Measurements from ENCODE around the gene ATG4D.
"Not testable (repeated sequence)": the region's sequence is repeated elsewhere in the genome, so short reads cannot be mapped to it uniquely, and the experiment has no call there.

ATG4D gene

DNA sequence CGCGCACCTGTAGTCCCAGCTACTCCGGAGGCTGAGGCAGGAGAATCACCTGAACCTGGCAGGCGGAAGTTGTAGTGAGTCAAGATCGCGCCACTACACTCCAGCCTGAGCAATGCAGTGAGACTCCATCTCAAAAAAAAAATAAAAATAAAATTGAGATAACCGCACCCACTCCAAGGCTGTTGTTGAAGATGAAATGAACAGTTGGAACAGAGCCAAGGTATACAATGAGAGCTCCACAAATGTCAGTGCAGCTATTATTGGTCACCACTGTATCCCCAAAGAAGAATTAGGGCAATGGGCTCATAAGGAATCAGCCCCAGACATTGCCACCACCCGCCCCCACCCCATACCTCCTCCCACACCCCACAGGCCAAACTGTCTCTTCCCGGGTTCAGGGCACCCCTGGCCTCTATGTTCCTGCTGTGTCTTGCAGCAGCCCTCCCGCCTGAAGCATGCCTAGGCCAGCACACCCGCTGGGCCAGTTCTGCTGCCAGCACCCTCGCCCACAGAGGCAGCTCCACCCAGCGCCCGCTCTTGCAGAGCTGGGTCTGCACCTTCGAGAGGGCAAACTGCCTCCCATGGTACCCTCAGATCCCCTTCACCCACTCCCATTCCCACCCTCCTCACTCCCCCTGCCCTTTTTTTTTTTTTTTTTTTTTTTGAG lies 22.9 kb upstream of the ATG4D start:
- no peak for FAIRE-seq

- no peak for FAIRE-seq
These were observed 22.1 kb upstream of the ATG4D start for GRCh38 chr19:10521461-10522171.

DNA sequence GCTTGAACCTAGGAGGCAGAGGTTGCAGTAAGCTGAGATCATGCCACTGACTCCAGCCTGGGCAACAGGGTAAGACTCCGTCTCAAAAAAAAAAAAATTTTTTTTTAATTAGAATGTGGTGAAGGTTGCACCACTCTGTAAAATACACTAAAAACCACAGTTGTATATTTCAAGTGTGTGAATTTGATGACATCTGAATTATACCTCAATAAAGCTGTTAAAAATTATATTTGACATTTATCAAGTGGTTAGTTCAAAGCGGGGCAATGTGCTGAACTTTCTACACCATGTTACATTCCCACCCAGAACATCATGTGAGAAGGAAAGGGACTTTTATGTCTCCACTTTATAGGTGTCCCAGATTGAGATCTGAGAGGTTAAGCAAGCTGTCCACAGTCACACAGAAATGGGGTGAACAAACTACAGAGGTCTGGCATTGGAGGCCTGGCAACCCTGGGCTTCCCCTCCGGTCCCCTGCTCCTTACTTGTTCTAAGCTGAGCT lies 20.5 kb upstream of the ATG4D start:
- FAIRE-seq = no peak

GRCh38 chr19:10525636-10526035 lies 18.1 kb upstream of the ATG4D start:
- FAIRE-seq = no peak

- FAIRE-seq = not testable (repeated sequence)
These were observed 16.8 kb upstream of the ATG4D start for GRCh38 chr19:10526887-10527286.

GRCh38 chr19:10532457-10532856 lies 11.2 kb upstream of the ATG4D start:
- no peak for FAIRE-seq

- no peak for FAIRE-seq
These were observed 9.9 kb upstream of the ATG4D start for GRCh38 chr19:10533646-10534386.

DNA sequence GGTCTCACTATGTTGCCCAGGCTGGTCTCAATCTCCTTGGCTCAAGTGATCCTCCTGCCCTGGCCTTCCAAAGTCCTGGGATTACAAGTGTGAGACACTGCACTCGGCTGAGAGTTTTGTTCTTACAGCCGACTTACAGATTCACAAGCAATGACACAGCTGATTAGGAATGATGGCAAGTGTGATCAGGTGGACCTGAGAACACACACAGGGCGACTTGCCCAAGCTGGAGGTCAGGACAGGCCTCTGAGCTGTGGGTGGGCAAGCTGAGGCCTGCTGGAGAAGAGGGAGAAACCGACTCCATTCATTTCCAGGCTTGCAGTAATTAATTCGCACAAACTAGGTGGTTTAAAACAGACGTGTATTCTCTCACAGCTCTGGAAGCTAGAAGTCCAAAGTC lies 8.1 kb upstream of the ATG4D start:
- FAIRE-seq = no peak

DNA sequence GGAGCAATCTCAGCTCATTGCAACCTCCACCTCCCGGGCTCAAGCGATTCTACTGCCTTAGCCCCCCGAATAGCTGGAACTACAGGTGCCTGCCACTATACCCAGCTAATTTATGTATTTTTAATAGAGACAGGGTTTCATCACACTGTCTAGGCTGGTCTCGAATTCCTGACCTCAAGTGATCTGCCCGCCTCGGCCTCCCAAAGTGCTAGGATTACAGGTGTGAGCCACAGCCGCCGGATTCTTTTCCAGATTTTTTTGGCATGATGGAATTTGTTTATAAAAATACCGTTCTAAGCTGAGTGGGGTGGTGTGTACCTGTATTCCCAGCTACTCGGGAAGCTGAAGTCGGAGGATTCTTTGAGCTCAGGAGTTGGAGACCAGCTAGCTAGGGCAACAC lies 6.0 kb upstream of the ATG4D start:
- no peak for FAIRE-seq

GRCh38 chr19:10538204-10538983 lies 5.3 kb upstream of the ATG4D start:
- FAIRE-seq = no peak

DNA sequence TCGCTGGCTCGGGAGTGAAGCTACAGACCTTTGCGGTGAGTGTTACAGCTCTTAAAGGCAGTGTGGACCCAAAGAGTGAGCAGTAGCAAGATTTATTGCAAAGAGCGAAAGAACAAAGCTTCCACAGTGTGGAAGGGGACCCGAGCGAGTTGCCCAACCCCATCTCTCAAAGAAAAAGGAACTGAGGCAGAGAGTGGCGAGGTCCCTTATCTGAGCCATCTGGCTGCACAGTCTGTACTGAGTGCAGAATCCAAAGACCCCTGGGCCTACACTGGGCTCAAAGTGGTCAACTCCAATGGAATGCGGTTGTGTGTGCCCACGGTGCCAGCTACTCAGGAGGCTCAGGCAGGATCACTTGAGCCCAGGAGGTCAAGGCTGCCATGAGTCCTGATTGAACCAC lies 4.7 kb upstream of the ATG4D start:
- not testable (repeated sequence) for FAIRE-seq

- no peak for FAIRE-seq
These were observed 665 bp upstream of the ATG4D start for GRCh38 chr19:10543059-10543419.

DNA sequence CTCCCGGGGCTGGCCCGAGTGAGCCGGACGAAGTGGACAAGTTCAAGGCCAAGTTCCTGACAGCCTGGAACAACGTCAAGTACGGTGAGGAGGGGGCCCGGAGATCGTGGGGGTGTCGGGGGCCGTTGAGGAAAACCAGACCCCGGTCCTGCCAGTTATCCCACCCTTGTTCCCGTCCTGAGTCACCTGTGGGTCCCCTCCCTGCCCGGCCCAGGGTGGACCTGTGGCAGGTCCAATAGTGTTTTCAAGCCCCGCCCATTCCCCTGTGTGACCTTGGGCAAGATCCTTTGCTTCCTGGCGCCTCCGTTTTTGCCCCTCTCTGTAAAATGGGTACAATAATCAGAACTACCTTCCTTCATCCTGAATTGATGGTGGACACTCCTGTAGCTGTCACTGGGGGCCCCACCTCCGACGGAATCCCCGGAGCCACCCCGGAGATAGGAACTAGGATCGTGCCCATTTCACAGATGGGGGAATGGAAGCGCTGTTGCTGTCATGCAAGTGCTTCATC lies 593 bp downstream of the ATG4D start:
- no peak for FAIRE-seq

DNA sequence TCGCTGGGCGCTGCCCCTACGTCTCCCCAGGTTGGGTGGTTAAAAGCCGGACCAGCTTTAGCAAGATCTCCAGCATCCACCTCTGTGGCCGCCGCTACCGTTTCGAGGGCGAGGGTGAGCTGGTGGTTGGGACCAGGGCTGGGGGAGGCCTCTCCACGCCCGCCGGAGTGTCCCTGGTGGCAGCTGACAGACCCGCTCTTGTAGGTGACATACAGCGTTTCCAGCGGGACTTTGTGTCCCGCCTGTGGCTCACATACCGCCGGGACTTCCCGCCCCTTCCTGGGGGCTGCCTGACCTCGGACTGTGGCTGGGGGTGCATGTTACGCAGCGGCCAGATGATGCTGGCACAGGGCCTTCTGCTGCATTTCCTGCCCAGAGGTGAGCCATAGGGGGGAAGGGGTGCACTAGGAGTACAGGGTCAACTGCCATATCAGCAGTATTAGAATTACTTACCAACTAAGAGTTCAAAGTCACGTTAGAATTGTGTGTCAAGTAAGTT lies 1.1 kb downstream of the ATG4D start:
- no peak for FAIRE-seq

GRCh38 chr19:10546817-10547216 lies 3.1 kb downstream of the ATG4D start:
- no peak for FAIRE-seq

DNA sequence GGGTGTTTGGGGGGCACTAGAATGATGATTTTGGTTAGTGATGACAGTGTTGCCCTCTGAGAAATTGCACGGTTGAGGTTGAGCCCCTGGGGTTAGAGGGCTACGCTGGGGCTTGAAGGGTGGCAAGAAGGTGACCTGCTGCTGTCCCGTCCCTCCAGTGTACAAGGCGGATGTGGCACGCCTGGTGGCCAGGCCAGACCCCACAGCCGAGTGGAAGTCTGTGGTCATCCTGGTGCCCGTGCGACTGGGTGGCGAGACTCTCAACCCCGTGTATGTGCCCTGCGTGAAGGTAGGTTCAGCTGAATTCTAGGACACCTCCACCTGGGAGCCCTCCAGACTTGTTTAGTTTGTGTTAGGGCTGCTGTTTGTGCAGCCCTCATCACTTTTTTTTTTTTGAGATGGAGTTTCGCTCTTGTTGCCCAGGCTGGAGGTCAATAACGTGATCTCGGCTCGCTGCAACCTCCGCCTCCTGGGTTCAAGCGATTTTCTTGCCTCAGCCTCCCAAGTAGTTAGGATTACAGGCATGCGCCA lies 5.1 kb downstream of the ATG4D start:
- FAIRE-seq = no peak

DNA sequence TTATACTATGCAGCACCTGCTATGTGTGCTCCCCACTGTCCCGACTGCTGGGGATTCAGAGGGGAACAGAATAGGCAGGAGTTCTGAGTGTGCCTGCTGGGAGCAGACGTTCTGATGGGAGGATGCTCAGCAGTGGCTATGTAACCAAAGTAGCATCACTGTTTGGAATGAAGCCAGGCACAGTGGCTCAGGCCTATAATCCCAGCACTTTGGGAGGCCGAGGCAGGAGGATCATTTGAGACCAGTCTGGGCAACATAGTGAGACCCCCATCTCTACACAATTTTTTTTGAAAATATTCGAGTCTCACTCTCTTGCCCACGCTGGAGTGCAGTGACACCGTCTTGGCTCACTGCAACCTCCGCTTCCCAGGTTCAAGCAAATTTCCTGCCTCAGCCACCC lies 6.0 kb downstream of the ATG4D start:
- no peak for FAIRE-seq

DNA sequence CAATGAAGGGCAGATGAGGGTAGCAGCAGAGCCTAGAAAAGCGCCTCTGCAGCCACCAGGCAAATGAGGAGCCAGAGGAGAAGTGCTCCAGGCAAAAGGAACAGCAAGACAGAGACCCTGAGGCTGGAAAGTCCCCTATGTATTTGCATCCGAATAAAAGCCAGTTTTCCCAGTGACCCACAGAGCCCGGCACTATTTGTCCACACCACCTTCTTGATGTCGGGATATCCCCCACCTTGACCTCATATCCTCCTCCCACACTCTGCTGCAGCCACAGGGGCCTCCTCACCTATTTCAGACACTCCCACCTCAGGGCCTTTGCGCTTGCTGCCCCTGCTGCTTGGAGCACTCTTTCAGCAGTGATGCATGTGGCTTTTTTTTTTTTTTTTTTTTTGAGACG lies 6.6 kb downstream of the ATG4D start:
- no peak for FAIRE-seq

GRCh38 chr19:10551006-10551405 lies 7.3 kb downstream of the ATG4D start:
- FAIRE-seq = not testable (repeated sequence)

GRCh38 chr19:10551698-10552301 lies 8.1 kb downstream of the ATG4D start:
- FAIRE-seq = no peak

- no peak for FAIRE-seq
These were observed 8.9 kb downstream of the ATG4D start for GRCh38 chr19:10552510-10553053.

All from islet of Langerhans (tissue), 1 donor.